Ammon's horn (tissue), 1 donor: Measurements from ENCODE around the gene MPZL2.
"Not testable (repeated sequence)": the region's sequence is repeated elsewhere in the genome, so short reads cannot be mapped to it uniquely, and the experiment has no call there.

Experiments
- DNase-seq: peaks from one replicate; pipeline ENCODE4 v3.0.0-alpha.2; 2016; ENCODE audit warnings: low spot score

MPZL2 gene

GRCh38 chr11:118263695-118264568, at the start of gene MPZL2:
TSS of gene MPZL2 (minus strand) at chr11:118264297. CDS start at chr11:118264153, 144 bp downstream.
- DNase-seq, result no peak

GRCh38 chr11:118313242-118313641, 49.1 kb upstream of the MPZL2 start:
- no peak for DNase-seq

DNA sequence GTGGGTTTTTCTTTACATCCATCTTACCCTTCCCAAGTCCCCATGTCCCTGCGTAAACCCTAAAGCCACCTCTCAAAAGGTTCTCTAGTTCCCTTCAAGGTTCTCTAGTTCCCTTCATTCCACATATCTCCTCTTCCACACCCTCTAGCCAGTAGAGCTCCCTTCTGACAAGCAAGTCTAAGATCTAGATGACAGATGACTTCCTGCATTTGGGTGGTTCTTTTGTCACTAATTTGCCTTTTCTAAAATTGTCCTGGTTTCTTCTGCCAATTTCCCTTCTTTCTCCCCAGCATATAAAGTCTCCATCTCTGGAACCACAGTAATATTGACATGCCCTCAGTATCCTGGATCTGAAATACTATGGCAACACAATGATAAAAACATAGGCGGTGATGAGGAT, 48.2 kb upstream of the MPZL2 start:
- DNase-seq, result no peak

GRCh38 chr11:118311518-118311917, 47.4 kb upstream of the MPZL2 start:
- DNase-seq, result no peak

DNA sequence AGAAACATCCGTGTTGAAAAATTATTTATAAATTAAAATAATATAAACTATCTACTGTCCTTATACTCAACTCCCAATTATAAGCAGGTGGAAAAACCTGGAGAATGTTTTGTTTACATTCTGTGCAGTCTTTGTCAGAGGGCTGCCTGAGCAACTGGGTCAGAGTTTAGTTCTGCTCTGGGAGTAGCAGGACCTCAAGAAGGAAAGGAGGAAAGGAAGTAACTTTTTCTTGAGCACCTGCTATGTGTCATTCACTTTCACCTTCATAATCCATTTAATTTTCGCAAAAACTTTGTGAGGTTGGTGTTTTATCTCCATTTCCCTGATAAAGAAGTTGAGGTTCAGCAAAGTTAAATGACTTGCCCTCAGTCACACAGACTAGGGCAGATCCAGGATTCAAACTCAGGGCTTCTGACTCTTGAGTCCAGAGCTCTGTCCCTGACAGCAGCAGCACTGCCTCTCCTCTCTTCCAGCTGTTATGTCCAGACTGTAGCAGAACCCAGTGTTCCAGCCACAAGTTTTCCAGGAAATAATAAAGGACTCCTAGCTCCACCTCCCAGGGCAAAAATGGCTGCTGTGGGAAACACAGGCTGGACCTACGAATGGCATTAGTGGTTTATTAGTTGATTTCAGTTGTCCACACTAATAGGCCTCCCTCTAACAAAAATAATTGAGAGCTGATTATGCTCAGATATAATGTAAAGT, 46.8 kb upstream of the MPZL2 start:
- DNase-seq, result no peak

- DNase-seq, result no peak
Observed at GRCh38 chr11:118310271-118310670, 46.2 kb upstream of the MPZL2 start.

DNA sequence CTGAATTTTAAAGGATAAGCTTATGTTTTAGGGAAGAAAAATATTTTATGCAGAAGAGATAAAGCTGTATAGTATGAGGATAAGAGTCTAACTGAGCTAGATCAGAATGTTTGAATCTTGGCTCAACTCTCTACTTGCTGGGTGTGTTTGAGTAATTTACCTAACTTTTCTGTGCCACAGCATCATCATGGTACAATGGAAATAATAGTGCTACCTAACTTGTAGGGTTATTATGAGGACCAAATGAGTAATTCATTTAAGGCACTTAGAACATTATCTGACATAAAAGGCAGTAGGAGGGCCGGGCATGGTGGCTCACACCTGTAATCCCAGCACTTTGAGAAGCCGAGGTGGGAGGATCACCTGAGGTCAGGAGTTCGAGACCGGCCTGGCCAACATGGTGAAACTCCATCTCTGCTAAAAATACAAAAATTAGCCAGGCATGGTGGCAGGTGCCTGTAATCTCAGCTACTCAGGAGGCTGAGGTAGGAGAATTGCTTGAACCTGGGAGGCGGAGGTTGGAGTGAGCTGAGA, 45.0 kb upstream of the MPZL2 start:
- DNase-seq, result not testable (repeated sequence)

DNA sequence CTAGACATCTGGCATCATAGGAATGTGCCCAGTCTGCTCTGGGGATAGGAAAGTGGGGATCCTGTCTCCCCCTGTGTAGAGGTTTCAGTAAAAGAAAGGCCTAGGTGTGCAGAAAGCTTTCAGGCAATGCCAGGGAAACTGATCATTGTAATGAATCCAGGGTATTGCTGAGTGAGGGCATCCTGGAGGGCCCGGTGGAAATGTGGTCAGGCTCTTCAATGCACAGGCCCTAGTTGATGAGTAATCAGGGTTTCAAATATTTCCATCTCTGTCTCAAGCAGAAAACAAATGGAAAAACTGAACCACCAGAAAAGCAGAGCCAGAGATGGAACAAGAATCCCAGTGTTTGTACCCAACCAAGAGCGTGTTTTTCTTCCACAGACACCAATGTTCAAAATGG, 42.5 kb upstream of the MPZL2 start:
- DNase-seq, result no peak

- DNase-seq, result no peak
Observed at GRCh38 chr11:118305726-118306125, 41.6 kb upstream of the MPZL2 start.

DNA sequence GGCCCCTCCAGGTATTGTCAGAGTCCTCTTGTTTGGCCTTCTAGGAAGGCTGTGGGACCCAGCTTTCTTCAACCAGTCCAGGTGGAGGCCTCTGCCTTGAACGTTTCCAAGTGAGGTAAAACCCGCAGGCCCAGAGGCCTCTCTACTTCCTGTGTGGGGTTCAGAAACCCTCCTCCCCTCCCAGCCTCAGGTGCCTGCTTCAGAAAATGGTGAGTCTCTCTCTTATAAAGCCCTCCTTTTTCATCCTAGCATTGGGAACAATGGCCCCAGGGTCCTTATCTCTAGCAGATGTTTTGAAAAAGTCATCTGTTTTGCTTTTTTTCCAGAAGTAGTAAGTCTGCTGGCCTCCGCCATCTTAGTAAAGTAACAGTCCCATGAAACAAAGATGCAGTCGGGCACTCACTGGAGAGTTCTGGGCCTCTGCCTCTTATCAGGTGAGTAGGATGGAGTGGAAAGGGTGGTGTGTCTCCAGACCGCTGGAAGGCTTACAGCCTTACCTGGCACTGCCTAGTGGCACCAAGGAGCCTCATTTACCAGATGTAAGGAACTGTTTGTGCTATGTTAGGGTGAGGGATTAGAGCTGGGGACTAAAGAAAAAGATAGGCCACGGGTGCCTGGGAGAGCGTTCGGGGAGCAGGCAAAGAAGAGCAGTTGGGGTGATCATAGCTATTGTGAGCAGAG, 40.6 kb upstream of the MPZL2 start, which contains the start of gene CD3E:
Gene CD3E (plus strand): TSS at position 163 of the 681 bp plus-strand sequence. CDS start 223 bp downstream, at position 386.
- no peak for DNase-seq

- DNase-seq, result no peak
Observed at GRCh38 chr11:118304227-118304567, 40.1 kb upstream of the MPZL2 start.

DNA sequence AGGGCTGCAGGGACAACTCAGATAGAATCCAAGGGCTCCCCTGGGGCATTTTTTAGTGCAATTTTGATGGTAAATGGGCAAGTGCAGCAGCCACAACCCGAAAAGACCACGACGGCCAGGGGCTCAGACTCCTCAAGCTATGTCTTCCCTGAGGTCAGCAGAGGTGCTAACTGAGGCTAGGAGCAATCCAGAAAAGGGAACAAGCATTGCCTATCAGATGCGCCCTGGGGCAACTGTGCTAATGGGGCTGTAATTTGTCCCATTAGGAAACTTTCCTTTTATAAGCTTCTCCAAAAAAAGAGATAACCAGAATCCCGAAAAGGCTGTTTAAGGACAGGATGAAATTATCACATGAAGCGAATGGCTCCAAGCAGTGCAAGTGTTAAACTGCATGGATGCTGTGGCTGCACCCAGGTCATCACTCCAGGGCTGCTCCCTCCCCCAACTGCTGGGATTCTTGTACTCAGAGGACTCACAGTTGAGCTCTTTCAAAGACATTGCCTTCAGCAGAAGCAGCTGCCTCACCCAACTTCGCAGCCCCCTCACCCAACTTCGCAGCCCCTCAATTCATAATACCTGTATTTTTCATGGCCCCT, 37.6 kb upstream of the MPZL2 start:
- DNase-seq, result no peak

- peak; percentile 10 for DNase-seq
Observed at GRCh38 chr11:118295815-118296454, 31.8 kb upstream of the MPZL2 start.

DNA sequence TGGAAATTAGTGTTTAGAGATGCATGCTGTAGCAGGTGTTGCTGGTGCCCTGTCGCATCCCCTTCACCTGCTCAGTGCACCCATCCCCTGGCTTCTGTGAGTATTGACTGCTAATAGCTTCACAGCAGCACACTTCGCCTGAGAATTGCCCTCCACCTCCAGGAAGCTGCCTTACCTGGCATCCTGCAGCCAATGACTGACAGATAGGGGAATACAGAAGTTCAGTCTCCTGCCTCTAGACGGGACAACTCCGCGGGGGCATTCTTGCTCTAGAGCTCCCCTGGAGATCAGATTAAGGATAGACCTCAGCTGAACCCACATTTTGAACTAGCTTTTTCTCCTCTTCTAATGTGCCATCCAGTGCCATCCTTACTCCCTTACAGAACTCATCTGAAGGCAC, 31.1 kb upstream of the MPZL2 start:
- no peak for DNase-seq

DNA sequence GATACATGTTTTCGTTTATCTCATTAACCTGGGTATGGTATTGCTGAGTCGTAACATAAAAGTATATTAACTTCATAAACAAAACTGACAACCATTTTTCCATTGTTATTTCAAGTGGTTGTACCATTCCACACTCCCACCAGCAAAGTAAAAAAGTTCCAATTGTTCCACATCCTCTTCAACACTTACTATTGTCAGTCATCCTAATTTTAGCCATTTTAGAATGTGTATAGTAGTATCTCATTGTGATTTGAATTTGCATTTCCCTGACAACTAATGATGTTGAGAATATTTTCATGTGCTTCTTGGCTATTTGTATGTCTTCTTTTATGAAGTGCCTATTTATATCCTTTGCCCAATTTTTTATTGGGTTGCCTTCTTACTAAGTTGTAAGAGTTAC, 30.0 kb upstream of the MPZL2 start:
- DNase-seq, result no peak

DNA sequence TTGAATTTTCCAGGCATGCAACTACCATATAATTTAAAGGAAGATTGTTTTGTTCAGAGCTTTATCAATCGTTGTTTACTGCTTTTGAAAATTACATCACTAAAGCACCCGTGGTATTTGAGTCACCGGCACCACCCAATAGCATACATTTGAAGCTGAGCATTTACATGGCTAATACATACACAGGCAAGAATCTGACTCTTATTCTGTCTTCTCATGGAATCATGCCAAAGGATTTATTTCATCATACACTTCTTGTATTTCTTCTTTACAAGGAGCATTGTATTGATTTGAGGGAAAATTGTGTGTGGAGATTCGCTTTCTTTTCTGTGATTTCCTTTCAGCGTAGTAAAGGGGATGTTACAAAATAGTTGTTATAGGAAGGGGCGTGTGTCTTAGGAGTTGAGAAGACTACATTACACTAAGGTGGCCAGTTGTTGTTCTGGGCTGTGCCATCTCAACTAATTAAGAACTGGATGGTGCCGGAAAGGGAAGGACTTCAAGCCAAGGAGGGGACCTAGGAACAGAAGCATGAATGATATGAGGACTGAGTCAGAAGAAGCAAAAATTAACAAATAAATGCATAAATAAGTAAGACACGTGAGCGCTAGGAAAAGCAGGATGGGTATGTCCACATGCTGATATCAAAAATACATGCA, 27.5 kb upstream of the MPZL2 start:
- no peak for DNase-seq

DNA sequence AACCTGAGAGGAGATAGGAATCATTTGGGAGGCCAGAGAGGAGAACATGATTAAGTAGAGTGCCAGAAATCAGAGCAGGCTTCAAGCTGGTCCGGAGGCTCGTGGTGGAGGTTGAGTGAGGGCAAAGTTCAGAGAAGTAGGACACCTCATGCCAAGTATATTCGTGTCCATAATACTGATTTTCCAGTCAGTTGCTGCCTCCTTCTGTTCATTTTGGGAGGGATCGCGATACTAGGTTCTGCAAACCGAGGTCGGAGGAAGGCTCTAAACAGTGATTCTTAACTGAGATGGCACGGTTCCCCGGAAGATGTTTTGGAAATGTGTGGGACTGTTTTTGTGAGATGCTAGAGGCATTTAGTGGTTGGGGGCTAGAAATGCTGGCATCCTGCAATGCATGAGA, 26.8 kb upstream of the MPZL2 start:
- DNase-seq, result peak; percentile 46

GRCh38 chr11:118289401-118289800, 25.3 kb upstream of the MPZL2 start:
- DNase-seq, result no peak

GRCh38 chr11:118287006-118287405, 22.9 kb upstream of the MPZL2 start:
- no peak for DNase-seq

GRCh38 chr11:118286545-118286944, 22.4 kb upstream of the MPZL2 start:
- DNase-seq, result no peak

DNA sequence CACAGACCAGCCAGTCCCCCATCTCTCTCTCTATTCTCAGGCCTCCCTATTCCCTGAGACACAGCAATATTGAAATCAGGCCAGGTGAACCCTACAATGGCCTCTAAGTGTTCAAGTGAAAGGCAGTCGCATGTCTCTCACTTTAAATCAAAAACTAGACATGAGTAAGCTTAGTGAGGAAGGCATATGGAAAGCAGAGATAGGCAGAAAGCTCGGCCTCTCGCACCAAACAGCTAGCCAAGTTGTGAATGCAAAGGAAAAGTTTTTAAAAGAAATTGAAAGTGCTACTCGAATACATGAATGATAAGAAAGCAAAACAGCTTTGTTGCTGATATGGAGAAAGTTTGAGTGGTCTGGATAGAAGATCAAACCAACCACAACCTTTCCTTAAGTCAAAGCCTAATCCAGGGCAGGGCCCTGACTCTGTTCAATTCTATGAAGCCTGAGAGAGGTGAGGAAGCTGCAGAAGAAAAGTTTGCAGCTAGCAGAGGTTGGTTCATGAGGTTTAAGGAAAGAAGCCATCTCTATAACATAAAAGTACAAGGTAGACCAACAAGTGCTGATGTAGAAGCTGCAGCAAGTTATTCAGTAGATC, 19.8 kb upstream of the MPZL2 start:
- DNase-seq, result no peak
